H9 (cell line): ENCODE results near the gene NCKAP5L. TPM values are rescaled to one million over a fixed set of nuclear protein-coding genes. Genes with fewer than 3 reads are reported as not detected.

Source experiments
- DNase-seq: peaks from one replicate; pipeline ENCODE4 v3.0.0-alpha.2; 2017
- H2AFZ ChIP-seq: one replicate; pipeline ENCODE4 v1.6.1; 2013; ENCODE audit warnings: mild to moderate bottlenecking, low read length, control low read depth, moderate library complexity
- H2AK5ac ChIP-seq: 2 replicates; pipeline ENCODE4 v1.6.1; 2013; ENCODE audit warnings: low read length, control low read depth, mixed read lengths; ENCODE audit not compliant: insufficient read length
- H2BK120ac ChIP-seq: one replicate; pipeline ENCODE4 v1.6.1; 2013; ENCODE audit warnings: low read depth, mild to moderate bottlenecking, low read length, control low read depth, inconsistent platforms; ENCODE audit not compliant: poor library complexity, severe bottlenecking
- H2BK12ac ChIP-seq: 2 replicates; pipeline ENCODE4 v1.6.1; 2013; ENCODE audit warnings: low read length, control low read depth, mixed read lengths, low read depth; ENCODE audit not compliant: insufficient read length
- H2BK15ac ChIP-seq: 2 replicates; pipeline ENCODE4 v1.6.1; 2013; ENCODE audit warnings: low read depth, low read length, control low read depth
- H2BK20ac ChIP-seq: one replicate; pipeline ENCODE4 v1.6.1; 2013; ENCODE audit warnings: low read depth, mild to moderate bottlenecking, low read length, control low read depth, inconsistent platforms; ENCODE audit not compliant: poor library complexity, severe bottlenecking
- H2BK5ac ChIP-seq: 2 replicates; pipeline ENCODE4 v1.6.1; 2013; ENCODE audit warnings: low read length, control low read depth, mixed read lengths; ENCODE audit not compliant: insufficient read length
- H3K14ac ChIP-seq: 2 replicates; pipeline ENCODE4 v1.6.1; 2013; ENCODE audit warnings: low read length, control low read depth; ENCODE audit not compliant: insufficient read depth
- H3K18ac ChIP-seq: 2 replicates; pipeline ENCODE4 v1.6.1; 2013; ENCODE audit warnings: low read depth, mild to moderate bottlenecking, mixed read lengths, low read length, control low read depth; ENCODE audit not compliant: insufficient read length
- H3K23ac ChIP-seq: 2 replicates; pipeline ENCODE4 v1.6.1; 2013; ENCODE audit warnings: low read length, control low read depth, mixed read lengths, low read depth; ENCODE audit not compliant: insufficient read length
- H3K23me2 ChIP-seq: 2 replicates; pipeline ENCODE4 v1.6.1; 2013; ENCODE audit warnings: low read depth, mild to moderate bottlenecking, mixed read lengths, low read length, control low read depth; ENCODE audit not compliant: insufficient read length, poor library complexity, severe bottlenecking
- H3K27ac ChIP-seq: 2 replicates; pipeline ENCODE4 v1.5.1; 2013; ENCODE audit warnings: low read length, control low read depth, mixed read lengths, low read depth; ENCODE audit not compliant: insufficient read length
- H3K27me3 ChIP-seq: 2 replicates; pipeline ENCODE4 v1.6.1; 2013; ENCODE audit warnings: low read length, control low read depth, inconsistent platforms; ENCODE audit not compliant: insufficient read depth
- H3K4ac ChIP-seq: 2 replicates; pipeline ENCODE4 v1.6.1; 2013; ENCODE audit warnings: low read depth, mild to moderate bottlenecking, control low read depth, inconsistent platforms, low read length, moderate library complexity
- H3K4me1 ChIP-seq: 2 replicates; pipeline ENCODE4 v1.6.1; 2013; ENCODE audit warnings: low read length, control low read depth, inconsistent platforms; ENCODE audit not compliant: insufficient read depth
- H3K4me2 ChIP-seq: 2 replicates; pipeline ENCODE4 v1.6.1; 2013; ENCODE audit warnings: low read length, control low read depth, mixed read lengths; ENCODE audit not compliant: insufficient read length, insufficient read depth
- H3K56ac ChIP-seq: 2 replicates; pipeline ENCODE4 v1.6.1; 2013; ENCODE audit warnings: low read depth, mild to moderate bottlenecking, mixed read lengths, low read length, control low read depth; ENCODE audit not compliant: insufficient read length
- H3K79me1 ChIP-seq: 2 replicates; pipeline ENCODE4 v1.6.1; 2013; ENCODE audit warnings: low read depth, mild to moderate bottlenecking, moderate library complexity, low read length, control low read depth, inconsistent platforms; ENCODE audit not compliant: insufficient read depth, poor library complexity, severe bottlenecking
- H3K79me2 ChIP-seq: 2 replicates; pipeline ENCODE4 v1.6.1; 2013; ENCODE audit warnings: low read length, control low read depth, inconsistent platforms; ENCODE audit not compliant: insufficient read depth
- H3K9ac ChIP-seq: 2 replicates; pipeline ENCODE4 v1.6.1; 2013; ENCODE audit warnings: low read length, control low read depth, mixed read lengths; ENCODE audit not compliant: insufficient read length; ENCODE audit errors: extremely low read depth
- H3K9me3 ChIP-seq: one replicate; pipeline ENCODE4 v1.6.1; 2013; ENCODE audit warnings: low read depth, low read length, inconsistent platforms; ENCODE audit not compliant: control insufficient read depth
- H3T11ph ChIP-seq: one replicate; pipeline ENCODE4 v1.6.1; 2013; ENCODE audit warnings: mild to moderate bottlenecking, low read length, control low read depth, inconsistent platforms
- H4K20me1 ChIP-seq: one replicate; pipeline ENCODE4 v1.6.1; 2013; ENCODE audit not compliant: control insufficient read depth, insufficient read length, insufficient read depth
- H4K5ac ChIP-seq: 2 replicates; pipeline ENCODE4 v1.6.1; 2013; ENCODE audit warnings: low read depth, mild to moderate bottlenecking, mixed read lengths, low read length, control low read depth; ENCODE audit not compliant: insufficient read length
- H4K8ac ChIP-seq: replicated peaks from 2 replicates; pipeline ENCODE4 v1.6.1; 2013; ENCODE audit warnings: low read length, control low read depth, mixed read lengths, low read depth; ENCODE audit not compliant: insufficient read length
- H4K91ac ChIP-seq: 2 replicates; pipeline ENCODE4 v1.6.1; 2013; ENCODE audit warnings: low read depth, mild to moderate bottlenecking, moderate library complexity, mixed read lengths, low read length, control low read depth; ENCODE audit not compliant: insufficient read length
- H3K27ac Mint-ChIP-seq, 3 experiments: 2 replicates in 2 of 3; 3 replicates in 1 of 3; pipeline ENCODE4 v1.8.0; 2020 to 2021; ENCODE audit warnings: mixed read lengths in 3 of 3, mild to moderate bottlenecking in 1 of 3, moderate library complexity in 1 of 3
- H3K27me3 Mint-ChIP-seq: 2 replicates; pipeline ENCODE4 v1.8.0; 2021; ENCODE audit warnings: low read depth, mild to moderate bottlenecking, moderate library complexity, mixed read lengths
- H3K36me3 Mint-ChIP-seq, 3 experiments: 2 replicates in 2 of 3; 3 replicates in 1 of 3; pipeline ENCODE4 v1.8.0; 2020 to 2021; ENCODE audit warnings: low read depth in 3 of 3, mixed read lengths in 3 of 3; ENCODE audit not compliant: insufficient read depth in 1 of 3
- H3K4me1 Mint-ChIP-seq, 2 experiments: 2 replicates each; pipeline ENCODE4 v1.8.0; 2020; ENCODE audit warnings: mixed read lengths in 2 of 2
- H3K4me3 Mint-ChIP-seq, 2 experiments: 2 replicates in 1 of 2; 3 replicates in 1 of 2; pipeline ENCODE4 v1.8.0; 2020 to 2021; ENCODE audit warnings: mild to moderate bottlenecking in 2 of 2, mixed read lengths in 2 of 2, moderate library complexity in 1 of 2
- H3K9me3 Mint-ChIP-seq, 2 experiments: 2 replicates in 1 of 2; 3 replicates in 1 of 2; pipeline ENCODE4 v1.8.0; 2020; ENCODE audit warnings: mild to moderate bottlenecking in 2 of 2, mixed read lengths in 2 of 2, moderate library complexity in 1 of 2
- CTCF ChIP-seq: fragments of 200-600 bp; sonication (generic); conservative IDR thresholded peaks from 3 replicates; pipeline ENCODE4 v1.8.0; 2021; ENCODE audit warnings: antibody characterized with exemption, mild to moderate bottlenecking
- WGBS: extraction: QIAGEN DNeasy Blood & Tissue Kit; methylation state at CpG from one replicate; pipeline ENCODE4 v1.1.7; 2013; ENCODE audit warnings: missing lambda C conversion rate, low lambda C conversion rate, mixed read lengths; ENCODE audit not compliant: insufficient read length; ENCODE audit errors: extremely low coverage; 5-methylcytosine and 5-hydroxymethylcytosine counted together
- total RNA-seq: library from RNA; stranded (reverse); gene quantifications from 2 replicates; pipeline ENCODE4 v1.2.1, GENCODE V29; 2021

Gene NCKAP5L
- total RNA-seq, 1 experiment from 2014 or later, result 27.7 TPM

DNA sequence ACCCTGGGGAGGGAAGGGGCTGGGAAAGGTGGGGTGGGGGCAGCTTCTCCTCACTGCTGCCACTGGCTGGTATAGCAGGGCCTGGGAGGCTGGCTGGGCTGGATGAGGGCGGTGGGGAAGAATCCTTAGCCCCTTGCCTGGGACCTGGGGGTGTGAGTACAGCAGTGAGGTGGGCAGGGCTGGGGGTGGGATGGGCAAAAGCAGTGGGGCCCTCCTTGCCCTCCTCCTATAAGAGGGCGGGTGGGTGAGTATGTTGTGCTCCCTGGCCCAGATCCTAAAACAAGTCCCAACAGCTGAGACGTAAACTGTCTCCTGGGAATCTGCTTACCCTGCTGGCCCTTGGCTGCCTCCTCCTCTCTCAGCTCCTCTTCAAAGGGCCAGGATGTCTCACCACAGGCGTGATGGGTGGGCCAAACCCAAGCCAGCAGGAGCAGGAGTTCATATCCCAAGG is 2.2 kb downstream of the NCKAP5L start:
- H4K8ac ChIP-seq, result no peak overlapping the region
- H3K56ac ChIP-seq, result no peak overlapping the region
- H3K27ac ChIP-seq, result no peak overlapping the region
- H3K9me3 ChIP-seq, result no peaks in the 10 kb centered on the region
- DNase-seq, result no peak
- H3K14ac ChIP-seq, result no peak overlapping the region
- no peak overlapping the region for H2BK5ac ChIP-seq
- H4K91ac ChIP-seq, result no peak overlapping the region
- no peaks in the 10 kb centered on the region for H4K20me1 ChIP-seq
- H2BK12ac ChIP-seq, result no peak overlapping the region
- H3K9me3 Mint-ChIP-seq, result no peaks in the 10 kb centered on the region; a peak in 1 of 5 replicates
- H2AK5ac ChIP-seq, result no peak overlapping the region
- peaks cover 45 to 57% of the 10 kb centered on the region in 2 experiments for H3K4me1 Mint-ChIP-seq
- no peak overlapping the region for H3K18ac ChIP-seq
- no peak overlapping the region for H3K23ac ChIP-seq
- WGBS, result no CpG with 5 or more reads among the region's 4 CpGs
- no peaks in the 10 kb centered on the region for H3K27me3 Mint-ChIP-seq
- peaks cover 16% of the 10 kb centered on the region for H3K23me2 ChIP-seq
- H2BK120ac ChIP-seq, result no peak overlapping the region
- H3K27ac Mint-ChIP-seq, result peak overlapping the region in 1 of 3 experiments; percentile 73; a peak in 1 of 7 replicates
- peaks cover 4% of the 10 kb centered on the region for H3K79me1 ChIP-seq
- H3K9ac ChIP-seq, result no peak overlapping the region
- H4K5ac ChIP-seq, result no peak overlapping the region
- no peak for TF ChIP-seq CTCF
- H2BK20ac ChIP-seq, result no peak overlapping the region
- H3K27me3 ChIP-seq, result no peaks in the 10 kb centered on the region
- no peak overlapping the region for H2BK15ac ChIP-seq
- H3K4me2 ChIP-seq, result no peak overlapping the region
- peak overlapping the region; percentile 88 to 98; a peak in 4 of 5 replicates for H3K4me3 Mint-ChIP-seq
- no peak overlapping the region for H3T11ph ChIP-seq
- H3K4ac ChIP-seq, result no peak overlapping the region
- peaks cover 2% of the 10 kb centered on the region for H3K4me1 ChIP-seq
- H3K36me3 Mint-ChIP-seq, result peaks cover 13 to 14% (median 14%) of the 10 kb centered on the region in 3 experiments
- H2AFZ ChIP-seq, result no peak overlapping the region
- H3K79me2 ChIP-seq, result peaks cover 2% of the 10 kb centered on the region; the same call in 1 of the 2 replicates
